ENCODE measurements around the gene PLCG1.
"Not testable (repeated sequence)": the region's sequence is repeated elsewhere in the genome, so short reads cannot be mapped to it uniquely, and the experiment has no call there.

The PLCG1 gene

GRCh38 chr20:41125530-41126457 lies 11.5 kb upstream of the PLCG1 start:
- DNase-seq: no peak

GRCh38 chr20:41126719-41127118 lies 10.6 kb upstream of the PLCG1 start:
- DNase-seq: no peak

- DNase-seq: not testable (repeated sequence)
Observed at GRCh38 chr20:41128317-41128716, 9.0 kb upstream of the PLCG1 start.

GRCh38 chr20:41131594-41132387 lies 5.6 kb upstream of the PLCG1 start:
- DNase-seq: no peak

- not testable (repeated sequence) for DNase-seq
Observed at GRCh38 chr20:41132388-41132775, 5.0 kb upstream of the PLCG1 start.

GRCh38 chr20:41133709-41134361 lies 3.5 kb upstream of the PLCG1 start:
- DNase-seq: no peak

- no peak for DNase-seq
Observed at GRCh38 chr20:41134362-41135186, 2.8 kb upstream of the PLCG1 start.

- peak; percentile 57 for DNase-seq
Observed at GRCh38 chr20:41135187-41135887, 2.0 kb upstream of the PLCG1 start.

- peak; percentile 33 for DNase-seq
Observed at GRCh38 chr20:41135888-41136679, 1.3 kb upstream of the PLCG1 start.

GRCh38 chr20:41137614-41138474 lies 501 bp downstream of the PLCG1 start:
- no peak for DNase-seq

GRCh38 chr20:41138475-41139226 lies 1.3 kb downstream of the PLCG1 start:
- no peak for DNase-seq

- no peak for DNase-seq
Observed at GRCh38 chr20:41139227-41140093, 2.1 kb downstream of the PLCG1 start.

GRCh38 chr20:41140226-41141133 lies 3.1 kb downstream of the PLCG1 start:
- no peak for DNase-seq

- DNase-seq: no peak
Observed at GRCh38 chr20:41141153-41141815, 3.9 kb downstream of the PLCG1 start.

GRCh38 chr20:41142245-41142644 lies 4.9 kb downstream of the PLCG1 start:
- no peak for DNase-seq

GRCh38 chr20:41142919-41143318 lies 5.6 kb downstream of the PLCG1 start:
- DNase-seq: no peak
